DMS 273 treated with DMSO at 0.1 percent for 48 hours (cell line): ENCODE data around the gene NFIB.

Source experiments
- DNase-seq: peaks from one replicate; lab custom pipeline; 2025; lab: John Stamatoyannopoulos, UW

Gene NFIB

GRCh38 chr9:14098486-14099180 is 215.3 kb downstream of the NFIB start:
- DNase-seq: no peak

- no peak for DNase-seq
Measured at GRCh38 chr9:14097666-14098415, 216.1 kb downstream of the NFIB start.

GRCh38 chr9:14097215-14097614 is 216.7 kb downstream of the NFIB start:
- DNase-seq: no peak

- DNase-seq: no peak
Measured at GRCh38 chr9:14096258-14096922, 217.6 kb downstream of the NFIB start.

- no peak for DNase-seq
Measured at GRCh38 chr9:14095277-14095676, 218.7 kb downstream of the NFIB start.

- DNase-seq: no peak
Measured at GRCh38 chr9:14094491-14094890, 219.4 kb downstream of the NFIB start.

- no peak for DNase-seq
Measured at GRCh38 chr9:14092344-14092743, 221.6 kb downstream of the NFIB start.

GRCh38 chr9:14089051-14089803 is 224.7 kb downstream of the NFIB start:
- DNase-seq: no peak

- no peak for DNase-seq
Measured at GRCh38 chr9:14087576-14087975, 226.4 kb downstream of the NFIB start.

GRCh38 chr9:14086495-14086894 is 227.4 kb downstream of the NFIB start:
- no peak for DNase-seq

GRCh38 chr9:14085810-14086209 is 228.1 kb downstream of the NFIB start:
- DNase-seq: no peak

GRCh38 chr9:14084867-14085266 is 229.1 kb downstream of the NFIB start:
- DNase-seq: no peak

- DNase-seq: no peak
Measured at GRCh38 chr9:14083366-14083765, 230.6 kb downstream of the NFIB start.

- DNase-seq: no peak
Measured at GRCh38 chr9:14082732-14083131, 231.2 kb downstream of the NFIB start.

- DNase-seq: no peak
Measured at GRCh38 chr9:14081745-14082144, 232.2 kb downstream of the NFIB start.

GRCh38 chr9:14080959-14081542 is 232.9 kb downstream of the NFIB start:
- DNase-seq: no peak

- no peak for DNase-seq
Measured at GRCh38 chr9:14079440-14079839, 234.5 kb downstream of the NFIB start.

- no peak for DNase-seq
Measured at GRCh38 chr9:14077672-14078071, 236.3 kb downstream of the NFIB start.

GRCh38 chr9:14075218-14075617 is 238.7 kb downstream of the NFIB start:
- no peak for DNase-seq

- DNase-seq: no peak
Measured at GRCh38 chr9:14072850-14073249, 241.1 kb downstream of the NFIB start.

GRCh38 chr9:14071484-14071883 is 242.5 kb downstream of the NFIB start:
- no peak for DNase-seq

GRCh38 chr9:14068690-14069089 is 245.3 kb downstream of the NFIB start:
- no peak for DNase-seq
